Right kidney (tissue), 1 donor: ENCODE data around the gene SLC5A4.
A peak's percentile ranks its signal among the peaks of the same experiment; 100 is the strongest.

Experiments
- DNase-seq: peaks from one replicate; pipeline ENCODE4 v3.0.0-alpha.2; 2016

Gene SLC5A4

GRCh38 chr22:32232191-32232830 is 22.8 kb downstream of the SLC5A4 start:
- no peak for DNase-seq

- no peak for DNase-seq
Observed at GRCh38 chr22:32226326-32227104, 28.6 kb downstream of the SLC5A4 start.

GRCh38 chr22:32222991-32223390 is 32.2 kb downstream of the SLC5A4 start:
- no peak for DNase-seq

GRCh38 chr22:32219026-32219425 is 36.1 kb downstream of the SLC5A4 start:
- no peak for DNase-seq

- DNase-seq, result no peak
Observed at GRCh38 chr22:32218470-32218869, 36.7 kb downstream of the SLC5A4 start.

DNA sequence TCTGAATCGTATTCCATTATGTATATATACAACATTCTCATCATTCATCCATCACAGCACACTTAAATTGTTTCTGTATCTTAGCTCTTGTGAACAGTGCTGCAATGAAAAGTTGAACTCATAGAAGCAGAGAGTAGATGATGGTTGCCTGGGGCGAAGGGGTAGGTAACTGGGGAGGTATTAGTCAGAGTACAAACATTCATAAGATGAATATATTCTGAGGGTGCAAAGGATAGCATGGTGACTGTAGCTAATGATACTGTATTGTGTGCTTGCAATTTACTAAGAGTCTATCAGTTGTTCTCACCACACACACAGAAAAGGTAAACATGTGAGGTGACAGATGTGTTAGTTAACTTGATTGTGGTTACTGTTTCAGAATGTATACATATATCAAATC is 37.7 kb downstream of the SLC5A4 start:
- no peak for DNase-seq

DNA sequence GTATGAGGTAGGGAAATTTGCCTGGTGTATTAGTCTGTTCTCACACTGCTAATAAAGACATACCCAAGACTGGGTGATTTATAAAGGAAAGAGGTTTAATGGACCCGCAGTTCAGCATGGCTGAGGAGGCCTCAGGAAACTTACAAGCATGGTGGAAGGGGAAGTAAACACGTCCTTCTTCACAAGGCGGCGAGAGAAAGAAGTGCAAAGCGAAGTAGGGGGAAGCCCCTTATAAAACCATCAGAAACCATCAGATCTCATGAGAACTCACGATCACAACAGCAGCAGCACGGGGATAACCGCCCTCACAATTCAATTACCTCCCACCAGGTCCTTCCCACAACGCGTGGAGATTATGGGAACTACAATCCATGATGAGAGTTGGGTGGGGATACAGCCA is 38.2 kb downstream of the SLC5A4 start:
- no peak for DNase-seq

DNA sequence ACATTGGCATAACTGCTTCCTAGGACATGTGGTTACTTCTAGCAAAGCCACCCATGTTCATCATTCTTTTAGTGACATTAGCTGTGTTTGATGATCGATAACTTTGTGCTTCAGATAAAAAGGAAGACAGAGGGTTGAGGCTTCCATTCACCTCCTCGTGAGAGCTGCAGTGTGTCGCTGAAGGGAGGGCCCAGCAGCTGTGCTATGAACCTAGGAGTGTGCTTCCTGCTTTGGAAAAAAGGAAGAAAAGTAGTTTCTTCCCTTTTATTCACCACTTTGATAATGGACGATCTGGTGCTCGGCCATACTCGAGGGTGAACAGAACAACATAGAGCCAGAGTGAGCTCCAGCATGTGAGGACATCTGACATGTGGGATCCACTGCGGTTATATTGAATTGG is 44.1 kb downstream of the SLC5A4 start:
- no peak for DNase-seq

DNA sequence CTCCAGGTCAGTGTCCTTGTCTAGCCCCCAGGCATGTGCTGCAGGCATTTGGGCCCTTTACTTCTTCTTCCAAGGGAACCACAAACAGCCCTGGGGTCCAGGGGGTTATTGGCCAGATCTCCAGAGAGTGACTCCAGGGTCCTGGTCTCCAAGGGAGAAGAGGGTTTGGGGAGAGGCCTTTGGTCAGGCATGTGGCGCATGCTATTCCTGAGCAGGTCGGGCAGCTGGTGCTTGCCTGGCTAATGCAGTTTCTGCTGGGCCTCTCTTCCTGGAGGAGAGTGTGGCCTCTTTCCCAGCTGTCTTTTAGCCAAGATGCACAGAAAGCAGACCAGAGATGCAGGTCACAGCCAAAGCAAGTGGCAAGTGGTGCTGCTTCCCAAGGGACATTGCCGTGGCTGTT is 46.5 kb downstream of the SLC5A4 start:
- no peak for DNase-seq

DNA sequence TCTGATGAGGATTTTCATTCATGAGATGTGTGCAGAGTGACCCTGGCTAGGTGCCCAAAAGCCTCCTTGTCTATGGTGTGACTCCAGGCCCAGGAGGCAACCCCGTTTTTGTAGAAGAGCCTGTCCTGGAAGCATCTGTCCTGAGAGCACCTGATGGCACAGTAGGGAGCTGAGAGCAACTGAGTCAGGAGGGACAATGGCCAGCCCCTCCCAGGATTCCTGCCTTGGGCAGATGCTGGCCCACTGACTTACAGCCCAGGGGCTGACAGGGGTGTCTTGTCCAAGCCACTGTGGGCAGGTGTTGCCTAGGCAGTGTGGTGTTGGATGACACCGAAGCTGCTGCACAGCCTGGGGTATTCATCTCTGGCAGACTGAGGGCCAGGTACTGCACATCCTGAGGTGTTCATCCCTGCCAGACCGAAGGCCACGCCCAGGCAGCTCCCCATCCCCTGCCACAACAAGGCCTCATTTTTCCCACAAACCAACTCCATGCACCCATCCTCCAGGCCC is 47.1 kb downstream of the SLC5A4 start:
- DNase-seq, result no peak

GRCh38 chr22:32206774-32207758 is 48.1 kb downstream of the SLC5A4 start:
- no peak for DNase-seq

DNA sequence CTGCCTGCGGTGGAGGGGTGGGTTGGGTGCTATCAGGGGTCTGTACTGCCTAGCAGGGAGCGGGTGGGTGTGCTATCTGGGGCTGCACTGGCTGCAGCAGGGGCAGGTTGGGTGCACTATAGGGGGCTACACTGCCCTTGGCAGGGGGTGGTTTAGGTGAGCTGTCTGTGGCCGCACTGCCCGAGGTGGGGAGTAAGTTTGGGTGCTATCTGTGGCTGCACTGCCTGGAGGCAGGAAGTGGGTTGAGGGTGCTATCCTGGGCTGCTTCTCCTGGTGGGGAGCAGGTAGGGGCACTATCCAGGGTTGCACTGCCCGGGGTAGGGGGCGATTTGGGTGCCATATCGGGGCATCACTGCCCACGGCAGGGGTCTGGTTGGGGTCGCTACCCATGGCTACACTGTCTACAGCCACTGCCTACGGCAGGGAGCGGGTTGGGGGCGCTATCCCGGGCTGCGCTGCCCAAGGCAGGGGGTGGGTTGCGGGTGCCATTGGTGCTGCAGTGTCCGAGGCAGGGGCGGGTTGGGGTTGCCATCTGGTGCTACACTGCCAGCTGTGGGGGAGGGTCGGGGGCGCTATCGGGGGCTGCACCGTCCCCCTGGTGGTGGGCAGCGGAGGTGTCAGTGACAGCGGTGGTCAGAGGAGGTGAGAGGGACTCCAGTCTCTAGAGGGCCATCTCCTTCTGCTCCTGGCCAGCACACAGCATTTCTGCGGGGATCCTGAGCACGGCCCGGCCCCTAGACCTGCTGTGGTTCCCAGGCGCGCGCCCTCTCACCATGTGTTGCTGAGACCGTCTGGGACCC is 49.0 kb downstream of the SLC5A4 start:
- DNase-seq, result no peak

DNA sequence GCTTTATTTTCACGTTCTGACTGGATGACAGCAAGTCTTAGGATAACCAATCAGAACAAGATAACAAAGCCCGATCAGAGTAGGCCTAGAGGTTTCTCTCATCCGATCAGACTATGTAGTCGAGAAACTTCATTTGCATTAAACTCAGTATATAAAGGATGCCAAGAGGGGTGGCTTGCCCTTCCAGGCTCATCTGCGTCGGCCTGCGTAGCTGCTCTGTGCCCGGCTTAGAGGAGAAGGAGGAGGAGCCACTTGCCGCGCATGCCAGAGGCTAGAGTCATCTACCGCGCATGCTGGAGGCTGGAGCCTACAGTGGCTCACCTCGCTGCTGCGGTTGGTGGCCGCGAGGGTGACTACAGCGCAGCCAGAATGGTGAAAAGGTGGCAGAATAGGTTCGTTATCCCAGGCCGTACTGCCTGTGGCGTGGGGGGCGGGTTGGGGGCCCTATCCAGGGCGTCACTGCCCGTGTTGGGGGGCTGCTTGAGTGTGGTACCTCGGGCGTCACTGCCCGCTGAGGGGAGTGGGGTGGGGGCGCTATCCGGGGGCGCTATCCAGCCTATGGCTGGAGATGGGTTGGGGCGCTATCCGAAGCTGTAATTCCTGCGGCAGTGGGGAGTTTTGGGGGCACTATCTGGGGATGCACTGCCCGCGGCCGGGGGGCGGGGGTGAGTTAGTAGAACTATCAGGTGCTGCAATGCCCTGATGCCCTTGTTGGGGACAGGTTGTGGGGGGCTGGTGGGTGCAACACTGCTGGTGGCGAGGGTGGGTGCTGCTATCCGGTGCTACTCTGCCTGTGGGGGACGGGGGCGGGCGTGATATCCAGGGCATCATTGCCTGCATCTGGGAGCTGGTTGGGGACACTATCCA is 50.1 kb downstream of the SLC5A4 start, which contains the start of gene RFPL2:
Gene RFPL2, minus strand, starts transcription at position 218 of the 867 bp plus-strand sequence. CDS start 2,622 bp downstream, outside the sequence.
- DNase-seq, result peak; percentile 30

DNA sequence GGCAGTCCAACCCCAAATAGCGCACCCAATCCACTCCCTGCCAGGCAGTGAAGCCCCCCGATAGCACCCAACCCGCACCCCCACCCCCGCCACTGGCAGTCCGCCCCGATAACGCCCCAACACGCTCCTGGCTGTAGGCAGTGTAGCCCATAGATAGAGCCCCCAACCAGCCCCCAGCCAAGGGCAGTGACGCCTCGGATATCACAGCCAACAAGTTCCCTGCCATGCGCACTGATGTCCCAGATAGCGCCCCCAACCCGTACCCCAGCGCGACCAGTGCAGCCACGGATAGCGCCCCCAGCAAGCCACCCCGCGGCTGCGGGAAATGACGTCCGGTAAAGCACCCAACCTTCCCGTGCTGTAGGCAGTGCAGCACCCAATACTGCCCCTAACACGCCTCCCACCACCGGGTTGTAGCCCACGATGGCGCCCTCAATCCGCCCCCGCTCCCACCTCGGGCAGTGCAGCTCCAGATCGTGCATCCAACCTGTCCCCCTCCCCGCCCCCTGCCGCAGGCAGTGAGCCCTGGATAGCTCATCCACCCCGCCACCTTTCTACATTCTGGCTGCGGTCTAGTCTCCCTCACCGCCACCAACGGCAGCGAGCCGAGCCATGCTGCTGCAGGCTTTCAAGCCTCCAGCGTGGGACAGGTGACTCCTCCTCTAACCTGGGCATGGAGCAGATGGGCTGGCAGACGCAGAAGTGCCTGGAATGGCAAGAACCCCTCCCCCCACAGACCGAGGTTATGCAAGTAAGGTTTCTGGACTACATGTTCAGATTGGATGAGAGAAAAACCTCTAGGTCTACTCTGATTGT is 50.9 kb downstream of the SLC5A4 start:
- DNase-seq, result peak; percentile 12

- no peak for DNase-seq
Observed at GRCh38 chr22:32203181-32204039, 51.7 kb downstream of the SLC5A4 start.

- DNase-seq, result peak; percentile 65
Observed at GRCh38 chr22:32202539-32203180, 52.5 kb downstream of the SLC5A4 start.

DNA sequence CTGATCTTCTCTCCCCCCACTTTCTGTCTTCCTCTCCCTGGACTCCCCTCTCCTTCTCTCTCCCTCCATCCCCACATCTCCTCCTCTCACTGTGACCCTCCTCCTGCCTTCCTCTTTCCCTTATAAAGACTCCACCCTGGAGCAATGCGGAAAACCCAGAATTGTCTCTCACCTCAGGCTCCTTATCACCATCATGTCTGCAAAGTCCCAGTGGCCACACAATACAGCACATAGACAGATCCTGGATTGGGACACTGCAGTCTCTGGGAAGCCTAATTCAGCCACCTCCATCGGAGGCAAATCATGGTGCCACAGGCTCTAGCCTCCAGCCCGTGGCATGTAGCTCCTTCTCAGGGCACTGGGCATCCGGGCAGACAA is 53.0 kb downstream of the SLC5A4 start:
- DNase-seq, result no peak

DNA sequence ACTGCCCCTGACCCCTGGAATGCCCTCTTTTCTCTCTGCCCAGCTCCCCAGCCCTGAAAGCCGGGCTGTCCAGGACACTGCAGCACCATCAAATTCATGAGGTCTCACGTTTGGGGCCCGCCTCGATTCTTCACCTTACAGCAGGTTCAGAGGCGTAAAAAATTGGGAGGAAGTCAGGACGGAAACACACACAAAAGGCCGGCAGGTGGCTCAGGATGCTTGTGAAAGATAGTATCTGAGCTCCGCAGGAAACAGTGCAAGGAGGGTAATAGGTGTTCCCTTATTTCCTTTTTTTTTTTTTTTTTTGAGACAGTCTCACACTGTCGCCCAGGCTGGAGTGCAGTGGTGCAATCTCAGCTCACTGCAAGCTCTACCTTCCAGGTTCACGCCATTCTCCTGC is 54.4 kb downstream of the SLC5A4 start:
- DNase-seq, result no peak
